GM19043 (cell line): ENCODE measurements around the gene IGFBPL1.
A peak's percentile ranks its signal among the peaks of the same experiment; 100 is the strongest.
"Not testable (repeated sequence)": the region's sequence is repeated elsewhere in the genome, so short reads cannot be mapped to it uniquely, and the experiment has no call there.

Source experiments
- ATAC-seq: cut with Tn5 transposase; IDR thresholded peaks from one replicate; pipeline ENCODE4 v1.9.1; 2021; ENCODE audit warnings: low read depth; ENCODE audit not compliant: unreplicated experiment

IGFBPL1 gene

GRCh38 chr9:38404314-38404713, 19.9 kb downstream of the IGFBPL1 start:
- ATAC-seq = no peak

DNA sequence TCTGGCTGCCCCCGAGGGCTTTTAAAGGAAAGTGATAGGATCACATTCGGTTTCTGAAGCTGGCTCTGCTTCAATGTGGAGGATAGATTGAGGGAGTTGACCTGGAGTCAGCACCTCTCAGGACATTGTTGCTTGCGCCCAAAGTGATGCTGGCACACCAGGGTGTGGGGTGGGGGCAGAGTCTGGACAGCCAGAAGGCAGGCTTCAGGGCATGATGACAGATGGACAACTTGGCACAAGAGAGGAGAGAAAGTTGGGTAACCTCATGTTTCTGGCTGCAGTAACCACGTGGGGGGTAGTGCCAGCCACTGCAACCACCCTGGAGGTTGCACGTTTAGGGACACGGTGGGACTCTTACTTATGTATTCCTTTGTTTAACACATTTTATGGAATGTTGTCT, 22.3 kb downstream of the IGFBPL1 start:
- ATAC-seq = no peak

DNA sequence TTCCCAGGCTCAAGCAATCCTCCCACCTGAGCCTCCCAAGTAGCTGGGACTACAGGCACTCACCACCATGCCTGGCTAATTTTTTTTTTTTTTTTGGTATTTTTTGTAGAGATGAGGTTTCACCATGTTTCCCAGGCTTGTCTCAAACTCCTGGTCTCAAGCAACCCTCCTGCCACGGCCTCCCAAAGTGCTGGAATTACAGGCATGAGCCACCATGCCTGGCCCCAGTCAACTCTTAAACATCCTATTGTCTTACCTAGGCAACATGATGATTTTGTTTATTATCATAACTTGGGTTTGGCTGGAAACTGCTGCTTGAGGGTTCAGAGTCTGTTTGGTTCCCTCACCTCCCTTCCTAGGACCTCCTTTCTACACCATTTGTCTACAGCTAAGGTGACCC, 25.1 kb downstream of the IGFBPL1 start:
- ATAC-seq = not testable (repeated sequence)

- no peak for ATAC-seq
These were observed 27.9 kb downstream of the IGFBPL1 start for GRCh38 chr9:38396371-38396671.

DNA sequence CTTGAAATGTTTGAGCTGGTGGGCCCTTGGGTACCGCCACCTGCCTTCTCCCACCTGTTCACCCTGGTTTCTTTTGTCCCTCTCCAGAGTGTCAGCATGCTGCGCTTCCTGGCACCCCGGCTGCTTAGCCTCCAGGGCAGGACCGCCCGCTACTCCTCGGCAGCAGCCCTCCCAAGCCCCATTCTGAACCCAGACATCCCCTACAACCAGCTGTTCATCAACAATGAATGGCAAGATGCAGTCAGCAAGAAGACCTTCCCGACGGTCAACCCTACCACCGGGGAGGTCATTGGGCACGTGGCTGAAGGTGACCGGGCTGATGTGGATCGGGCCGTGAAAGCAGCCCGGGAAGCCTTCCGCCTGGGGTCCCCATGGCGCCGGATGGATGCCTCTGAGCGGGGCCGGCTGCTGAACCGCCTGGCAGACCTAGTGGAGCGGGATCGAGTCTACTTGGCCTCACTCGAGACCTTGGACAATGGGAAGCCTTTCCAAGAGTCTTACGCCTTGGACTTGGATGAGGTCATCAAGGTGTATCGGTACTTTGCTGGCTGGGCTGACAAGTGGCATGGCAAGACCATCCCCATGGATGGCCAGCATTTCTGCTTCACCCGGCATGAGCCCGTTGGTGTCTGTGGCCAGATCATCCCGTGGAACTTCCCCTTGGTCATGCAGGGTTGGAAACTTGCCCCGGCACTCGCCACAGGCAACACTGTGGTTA, 28.4 kb downstream of the IGFBPL1 start:
- no peak for ATAC-seq

DNA sequence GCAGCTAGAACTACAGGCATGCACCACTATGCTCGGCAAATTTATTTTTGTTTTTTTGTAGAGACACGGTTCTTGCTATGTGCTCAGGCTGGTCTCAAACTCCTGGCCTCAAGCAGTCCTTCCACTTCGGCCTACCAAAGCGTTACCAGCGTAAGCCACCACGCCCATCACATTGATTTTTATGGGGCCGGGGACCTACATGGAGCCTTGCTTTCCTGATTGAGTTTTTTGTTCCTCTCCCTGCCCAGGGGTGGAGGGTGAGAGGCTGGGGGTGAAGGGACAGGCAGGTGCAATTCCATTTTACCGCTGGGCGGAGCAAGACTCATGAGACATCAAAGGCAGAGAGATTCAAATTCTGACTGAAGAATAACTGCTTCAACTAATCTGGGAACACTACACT, 29.8 kb downstream of the IGFBPL1 start:
- ATAC-seq = no peak

DNA sequence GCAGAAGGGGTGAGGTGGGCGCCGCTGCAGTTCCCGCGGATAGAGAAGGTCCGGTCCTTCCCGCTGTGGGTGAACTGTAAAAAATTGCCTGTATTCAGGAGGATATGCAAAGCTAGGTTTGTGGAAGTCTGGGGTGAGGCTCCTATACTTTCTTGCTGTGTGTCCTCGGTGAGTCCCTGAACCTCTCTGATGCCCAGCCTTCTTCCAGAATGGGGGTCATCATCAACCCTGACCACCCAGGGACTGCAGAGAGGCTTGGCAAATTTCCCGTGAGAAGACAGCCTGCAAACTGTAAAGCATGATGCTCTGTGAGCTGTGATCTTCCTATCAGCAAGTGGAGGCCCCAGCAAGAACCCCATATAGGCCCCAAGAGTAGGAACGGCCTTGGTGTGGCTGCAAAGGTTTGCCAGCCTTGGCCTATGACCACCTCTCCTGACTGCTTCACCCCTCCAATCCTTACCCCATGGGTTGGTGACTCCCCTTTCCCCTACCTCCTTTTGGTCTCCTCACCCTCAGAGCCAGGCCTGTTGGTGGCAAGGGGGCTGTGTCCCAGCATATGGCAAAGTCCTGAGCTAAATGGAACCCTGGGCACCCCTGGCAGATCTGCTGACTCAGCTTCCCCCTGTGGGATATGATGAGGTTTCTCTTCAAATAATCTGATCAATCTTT, 31.0 kb downstream of the IGFBPL1 start:
- ATAC-seq = peak; percentile 4

GRCh38 chr9:38392235-38393127, 31.8 kb downstream of the IGFBPL1 start, which contains the start of gene ALDH1B1:
TSS of gene ALDH1B1 (plus strand) at chr9:38392702. CDS start at chr9:38395749, 3,047 bp downstream.
- ATAC-seq = peak; percentile 98

- no peak for ATAC-seq
These were observed 32.8 kb downstream of the IGFBPL1 start for GRCh38 chr9:38391278-38392118.

GRCh38 chr9:38390851-38391250, 33.4 kb downstream of the IGFBPL1 start:
- ATAC-seq = no peak

- no peak for ATAC-seq
These were observed 33.8 kb downstream of the IGFBPL1 start for GRCh38 chr9:38390442-38390841.

DNA sequence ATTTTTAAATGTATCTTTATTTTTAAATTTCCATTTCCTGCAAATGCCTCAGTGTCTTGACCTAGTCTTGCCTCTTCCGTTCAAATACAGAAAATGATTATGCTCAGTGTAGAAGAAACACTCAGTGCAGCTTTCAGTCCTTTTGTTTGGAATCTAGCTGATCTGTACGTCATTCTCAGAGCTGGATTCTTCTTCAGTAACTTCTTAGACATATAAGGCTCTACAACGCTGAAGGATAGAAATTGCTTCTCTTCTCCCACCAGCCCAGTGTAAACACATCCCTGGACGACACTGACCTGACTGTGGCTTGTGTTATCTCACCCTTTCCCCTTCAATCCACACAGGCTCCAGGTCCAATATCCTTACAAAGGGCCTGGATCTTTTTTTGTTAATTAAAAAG, 34.9 kb downstream of the IGFBPL1 start:
- ATAC-seq = no peak

DNA sequence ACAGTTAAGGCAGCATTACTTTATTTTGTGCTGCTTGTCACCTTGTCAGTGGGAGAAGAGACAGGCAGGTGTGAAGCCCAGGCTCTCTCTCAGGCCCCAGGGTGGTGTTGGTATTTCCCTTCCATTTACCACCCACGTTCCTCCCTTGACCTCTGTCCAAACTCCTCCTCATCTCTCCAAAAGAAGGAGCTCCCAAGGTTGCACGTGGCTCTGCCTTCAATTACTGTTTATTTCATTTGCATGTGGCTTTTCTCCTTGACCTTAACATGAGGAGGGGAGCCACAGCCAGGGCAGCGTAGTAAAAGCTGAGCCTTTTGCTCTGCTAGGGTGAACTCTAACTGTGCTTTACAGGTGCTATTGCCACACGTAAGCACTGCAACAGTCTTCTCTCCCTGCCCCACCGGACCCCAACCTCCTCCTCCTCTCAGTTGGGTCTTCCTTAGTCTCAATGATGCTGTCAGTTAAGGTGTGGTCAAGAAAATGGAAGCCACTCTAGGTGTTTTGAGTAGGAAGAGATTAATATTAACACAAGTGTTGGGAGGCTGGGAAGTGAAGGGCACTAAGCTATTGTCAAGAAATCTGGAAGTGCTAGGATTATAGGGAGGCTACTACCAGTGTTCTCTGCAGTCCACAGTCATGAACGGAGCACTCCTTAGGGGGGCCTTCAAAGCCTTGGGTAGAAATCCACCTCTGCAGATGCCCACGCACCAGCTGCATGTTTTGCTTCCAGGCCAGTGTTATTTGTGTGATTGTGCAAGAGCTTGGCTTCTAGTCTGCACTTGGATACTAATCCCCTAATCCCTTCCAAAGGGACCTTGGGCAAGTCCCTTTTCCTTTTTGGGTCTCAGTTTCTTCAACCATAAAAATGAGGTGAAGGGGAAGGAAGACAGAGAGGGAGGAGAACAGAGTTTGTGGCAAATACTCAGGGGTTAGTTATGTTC, 35.7 kb downstream of the IGFBPL1 start:
- no peak for ATAC-seq

GRCh38 chr9:38387751-38388150, 36.5 kb downstream of the IGFBPL1 start:
- ATAC-seq = no peak

DNA sequence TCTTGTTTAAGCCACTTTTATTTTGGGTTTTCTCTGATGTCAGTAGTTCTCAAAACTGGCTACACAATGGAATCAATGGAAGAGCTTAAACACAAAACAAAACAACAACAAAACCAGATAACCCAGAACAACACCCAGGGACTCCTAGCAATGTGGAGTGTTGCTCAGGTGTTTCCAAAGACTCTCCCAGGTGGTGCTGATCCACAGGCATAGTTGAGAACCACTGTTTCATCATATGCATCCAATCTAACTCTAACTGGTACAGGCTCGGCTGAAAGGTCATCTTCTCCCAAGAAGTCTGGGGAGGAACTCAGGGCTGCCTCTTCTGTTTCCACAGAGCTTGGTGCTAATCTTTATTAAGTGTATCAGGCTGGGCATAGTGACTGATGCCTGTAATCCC, 37.2 kb downstream of the IGFBPL1 start:
- ATAC-seq = no peak

- no peak for ATAC-seq
These were observed 37.8 kb downstream of the IGFBPL1 start for GRCh38 chr9:38386319-38386895.

- ATAC-seq = no peak
These were observed 38.4 kb downstream of the IGFBPL1 start for GRCh38 chr9:38385896-38386295.

DNA sequence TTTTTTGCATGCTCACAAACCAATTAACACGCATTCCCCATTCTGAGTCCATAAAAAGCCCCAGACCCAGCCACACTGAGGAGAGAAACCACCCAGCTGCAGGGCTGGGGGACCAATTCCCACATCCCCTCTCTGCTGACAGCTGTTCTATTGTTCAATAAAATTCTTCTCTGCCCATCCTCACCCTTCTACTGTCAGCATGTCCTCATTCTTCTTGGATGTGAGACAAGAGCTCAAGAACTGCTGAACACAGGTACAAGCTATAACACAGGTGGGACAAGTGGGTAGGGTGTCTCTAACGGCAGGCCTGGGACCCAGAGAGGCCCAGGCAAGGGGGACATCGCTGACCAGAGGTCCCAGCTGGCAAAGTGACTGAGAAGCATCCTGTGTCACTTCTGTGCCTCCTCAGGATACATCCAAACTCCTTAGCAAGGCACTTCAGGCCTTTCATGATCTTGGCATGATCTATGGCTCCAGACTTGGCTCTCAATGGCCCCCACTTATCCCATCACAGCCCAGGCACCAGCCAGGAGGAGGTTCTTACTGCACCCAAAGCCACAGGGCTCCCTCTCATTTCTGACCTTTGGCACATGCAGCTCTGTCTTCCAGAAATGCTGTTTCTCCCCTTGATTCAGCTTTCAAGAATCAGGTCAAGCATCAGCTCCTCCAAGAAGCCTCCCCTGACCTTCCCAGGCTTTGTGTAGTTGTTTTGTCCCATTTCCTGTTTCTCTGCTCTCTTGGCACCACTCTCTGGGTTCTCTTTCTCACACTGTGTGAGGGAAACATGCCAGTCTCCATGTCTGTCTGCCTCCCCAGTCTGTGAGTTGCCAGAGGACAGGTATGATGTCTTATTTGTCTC, 39.0 kb downstream of the IGFBPL1 start:
- ATAC-seq = no peak
